ENCODE data around the gene PGAM1. TPM values are rescaled to one million over a fixed set of nuclear protein-coding genes. Genes with fewer than 3 reads are reported as not detected.

Gene PGAM1
- total and polyA plus RNA-seq, 9 of the 15 experiments (the other 6 are each of a cell fraction or from before 2014, with no cell fraction given): 40.3 to 559 (median 269) TPM

- TF ChIP-seq TOE1 (IDR thresholded peaks at IDR 0.05; ENCODE audit: borderline replicate concordance): peak; percentile 38; the same call in 1 of the 2 replicates
- no peak for TF ChIP-seq TOE1 (CRISPR knock-in tag; IDR thresholded peaks at IDR 0.05; ENCODE audit: borderline replicate concordance, low read depth)
- no peak for TF ChIP-seq ZNF408 (CRISPR knock-in tag; IDR thresholded peaks at IDR 0.05; ENCODE audit: low read depth)
- TF ChIP-seq SUPT5H (IDR thresholded peaks at IDR 0.05): no peak
- TF ChIP-seq ATF3 (IDR thresholded peaks at IDR 0.05): no peak
- no peak for TF ChIP-seq ATF3 (CRISPR knock-in tag; conservative IDR thresholded peaks at IDR 0.05)
- no peak for TF ChIP-seq ZNF347 (CRISPR knock-in tag; IDR thresholded peaks at IDR 0.05; ENCODE audit: low read depth)
- TF ChIP-seq PRPF4 (IDR thresholded peaks at IDR 0.05; ENCODE audit: insufficient read depth, low read depth, low read length, poor library complexity, severe bottlenecking): no peak
- no peak for TF ChIP-seq ATF1 (CRISPR knock-in tag; IDR thresholded peaks at IDR 0.05)
- TF ChIP-seq ATF1 (tag; IDR thresholded peaks at IDR 0.05): no peak
- TF ChIP-seq SLC30A9 (CRISPR knock-in tag; IDR thresholded peaks at IDR 0.05): no peak
- no peak for TF ChIP-seq NR2C2 (CRISPR knock-in tag; IDR thresholded peaks at IDR 0.05)
- TF ChIP-seq NR2C2 (tag; IDR thresholded peaks at IDR 0.05): peak; percentile 72
- TF ChIP-seq CEBPG (CRISPR knock-in tag; IDR thresholded peaks at IDR 0.05): no peak
- no peak for TF ChIP-seq CEBPG (tag; conservative IDR thresholded peaks at IDR 0.05 in 1 of 2, IDR thresholded peaks at IDR 0.05 in 1 of 2)
- TF ChIP-seq ZBTB40 (IDR thresholded peaks at IDR 0.05): no peak
- TF ChIP-seq ZBTB40 (CRISPR knock-in tag; IDR thresholded peaks at IDR 0.05): no peak
- no peak for TF ChIP-seq MLX (CRISPR knock-in tag; conservative IDR thresholded peaks at IDR 0.05)
- TF ChIP-seq CC2D1A (IDR thresholded peaks at IDR 0.05): peak; percentile 51; the same call in 1 of the 2 replicates
Measured at GRCh38 chr10:97407211-97407951, 18.6 kb upstream of the PGAM1 start (continued).

All from K562 (cell line).